Naive thymus-derived CD8-positive, alpha-beta T cell (primary cell): ENCODE data around the gene KCTD11. TPM values are rescaled to one million over a fixed set of nuclear protein-coding genes. Genes with fewer than 3 reads are reported as not detected.

Experiments used
- ATAC-seq, 2 donors: fragments of 150-1000 bp; cut with Tn5 transposase in 1 of 2; sonication (Bioruptor Pico), chemical (Tn5 transposase) in 1 of 2; 1 replicate in 1 of 2; 2 replicates in 1 of 2; pipeline ENCODE4 v1.10.0; 2021; ENCODE audit warnings: mild to moderate bottlenecking in 2 of 2, moderate library complexity in 2 of 2
- POLR2A ChIA-PET: fragments of 350-600 bp; sonication (Branson Sonifier 250); formaldehyde crosslinking; loops from one replicate; lab custom pipeline; 2021; ENCODE audit warnings: antibody characterized with exemption; lab: Charles Lee
- DNase-seq, 10 donors: peaks; one replicate each; pipeline versions ENCODE4 v3.0.0 to v3.0.0-alpha.2; 2020 to 2022
- H3K27ac Mint-ChIP-seq, 10 donors: one replicate each; pipeline ENCODE4 v1.8.0; 2020 to 2022; ENCODE audit warnings: mild to moderate bottlenecking in 10 of 10, mixed read lengths in 10 of 10, moderate library complexity in 4 of 10, inconsistent platforms in 1 of 10
- H3K27me3 Mint-ChIP-seq, 5 donors: one replicate each; pipeline ENCODE4 v1.8.0; 2021 to 2022; ENCODE audit warnings: mixed read lengths in 5 of 5
- H3K36me3 Mint-ChIP-seq, 3 donors: one replicate each; pipeline ENCODE4 v1.8.0; 2020 to 2022; ENCODE audit warnings: mixed read lengths in 3 of 3, mild to moderate bottlenecking in 2 of 3, inconsistent platforms in 1 of 3
- H3K4me1 Mint-ChIP-seq, 4 donors: one replicate each; pipeline ENCODE4 v1.8.0; 2021 to 2022; ENCODE audit warnings: mixed read lengths in 4 of 4
- H3K4me3 Mint-ChIP-seq, 10 donors: one replicate each; pipeline ENCODE4 v1.8.0; 2020 to 2022; ENCODE audit warnings: mild to moderate bottlenecking in 10 of 10, mixed read lengths in 10 of 10, moderate library complexity in 6 of 10, inconsistent platforms in 1 of 10
- H3K9me3 Mint-ChIP-seq, 9 donors: one replicate each; pipeline ENCODE4 v1.8.0; 2020 to 2022; ENCODE audit warnings: mixed read lengths in 9 of 9, mild to moderate bottlenecking in 3 of 9, inconsistent platforms in 1 of 9, moderate library complexity in 1 of 9
- polyA plus RNA-seq, 3 donors: library from polyadenylated mRNA; unstranded; fragments of 300-500 nt; fragmentation: Illumina TruSeq; gene quantifications; one replicate each; pipeline ENCODE4 v1.2.3, GENCODE V29; 2021
- total RNA-seq, 8 experiments: library from RNA in 2 of 8; stranded (reverse) in 2 of 8; gene quantifications; one replicate each; pipeline ENCODE4 v1.2.3 and lab custom pipeline; 2021 to 2026

Gene KCTD11
- total and polyA plus RNA-seq, 5 experiments from 2014 or later: 1.2 to 5.0 (median 1.6) TPM

GRCh38 chr17:7393613-7394451, 41.9 kb downstream of the KCTD11 start:
- DNase-seq (peak in 9 of 10 donors; percentile 49 to 88 (median 76)), ATAC-seq (peak; percentile 77 to 79)
- no peaks in the 10 kb centered on the region for H3K27me3 Mint-ChIP-seq
- peaks cover 18 to 49% (median 37%) of the 10 kb centered on the region in 4 donors for H3K4me1 Mint-ChIP-seq
- no peaks in the 10 kb centered on the region for H3K9me3 Mint-ChIP-seq
- H3K27ac Mint-ChIP-seq: peak overlapping the region; percentile 63 to 97 (median 92)
- H3K36me3 Mint-ChIP-seq: peaks cover 0 to 32% (median 4%) of the 10 kb centered on the region in 3 donors
- POLR2A ChIA-PET: interaction anchor here (0.6 to 4.4 kb wide), 17 partner anchors 9 to 293 kb away, joined by 3 to 50 read pairs (median 5); partner anchors contain the start of genes ACAP1, MPDU1, NLGN2 and POLR2A
- peak overlapping the region; percentile 83 to 97 (median 94) for H3K4me3 Mint-ChIP-seq

GRCh38 chr17:7394452-7395191, 42.7 kb downstream of the KCTD11 start, which contains the start of gene PLSCR3:
Gene PLSCR3, minus strand, starts transcription at chr17:7394525. Its CDS starts 415 bp downstream, at chr17:7394110.
- Mint-ChIP-seq H3K27ac (peak within 1 kb of the TSS; percentile 85 to 97 (median 94)), H3K4me1 (peaks cover 18 to 46% (median 37%) of the 10 kb centered on the region in 4 donors), H3K9me3 (no peaks in the 10 kb centered on the region), H3K27me3 (no peaks in the 10 kb centered on the region), H3K36me3 (peaks cover 0 to 26% (median 4%) of the 10 kb centered on the region in 3 donors), H3K4me3 (peak within 1 kb of the TSS; percentile 93 to 97 (median 94))
- DNase-seq (peak; percentile 64 to 93 (median 84)), ATAC-seq (peak; percentile 84 to 87)
- POLR2A ChIA-PET: interaction anchor here (0.6 to 4.4 kb wide), 16 partner anchors 9 to 292 kb away, joined by 3 to 50 read pairs (median 6); partner anchors contain the start of genes ACAP1, NLGN2, POLR2A and TMEM102

DNA sequence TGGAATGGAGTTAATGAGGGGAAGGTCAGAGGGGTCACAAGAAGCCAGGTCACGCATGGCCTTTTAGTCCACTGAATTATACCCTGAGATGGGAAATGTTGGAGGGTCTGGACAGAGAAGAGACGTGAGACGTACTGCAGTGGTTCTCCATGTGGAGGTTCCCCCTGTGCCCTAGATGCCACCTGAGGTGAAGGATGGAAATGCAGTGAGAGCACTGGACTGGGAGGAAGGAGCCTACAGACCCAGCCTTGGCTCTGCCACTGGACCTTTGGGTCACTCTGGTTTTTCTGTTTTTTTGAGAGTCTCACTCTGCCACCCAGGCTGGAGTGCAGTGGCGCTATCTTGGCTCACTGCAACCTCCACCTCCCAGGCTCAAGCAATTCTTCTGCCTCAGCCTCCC, 44.2 kb downstream of the KCTD11 start:
- peaks cover 0 to 12% (median 4%) of the 10 kb centered on the region in 3 donors for H3K36me3 Mint-ChIP-seq
- H3K27me3 Mint-ChIP-seq: no peaks in the 10 kb centered on the region
- no peak for DNase-seq
- POLR2A ChIA-PET: interaction anchor here (0.6 to 4.7 kb wide), 5 partner anchors 7 to 59 kb away, joined by 3 to 50 read pairs (median 5); partner anchors contain the start of genes ACAP1 and TMEM256
- peak overlapping the region in 5 of 10 donors; percentile 16 to 78 (median 43) for H3K4me3 Mint-ChIP-seq
- no peaks in the 10 kb centered on the region for H3K9me3 Mint-ChIP-seq
- no peak for ATAC-seq
- peak overlapping the region in 2 of 10 donors; percentile 27 to 59 for H3K27ac Mint-ChIP-seq
- H3K4me1 Mint-ChIP-seq: peaks cover 15 to 35% (median 31%) of the 10 kb centered on the region in 4 donors

DNA sequence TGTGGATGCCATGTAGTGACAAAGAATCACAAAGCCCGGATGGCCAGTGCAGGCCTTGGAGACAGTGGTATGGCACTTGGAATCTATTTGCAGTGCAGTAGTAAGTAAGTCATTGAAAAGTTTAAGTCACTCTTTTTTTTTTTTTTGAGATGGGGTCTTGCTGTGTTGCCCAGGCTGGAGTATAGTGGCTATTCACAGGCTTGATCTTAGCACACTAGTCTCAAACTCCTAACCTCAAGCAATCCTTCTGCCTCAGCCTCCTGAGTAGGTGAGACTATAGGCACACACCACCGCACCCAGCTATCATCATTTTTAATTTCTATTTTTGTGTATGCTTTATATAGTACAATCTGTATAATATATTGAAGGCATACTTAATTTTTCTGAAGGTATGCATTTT, 46.6 kb downstream of the KCTD11 start:
- H3K27me3 Mint-ChIP-seq: no peaks in the 10 kb centered on the region
- no peaks in the 10 kb centered on the region for H3K9me3 Mint-ChIP-seq
- H3K36me3 Mint-ChIP-seq: no peaks in the 10 kb centered on the region
- peaks cover 9 to 26% (median 22%) of the 10 kb centered on the region in 4 donors for H3K4me1 Mint-ChIP-seq
- ATAC-seq (no peak), DNase-seq (no peak)
- H3K27ac Mint-ChIP-seq: peak overlapping the region in 1 of 10 donors; percentile 2
- H3K4me3 Mint-ChIP-seq: no peak overlapping the region
- POLR2A ChIA-PET: interaction anchor here (0.5 to 4.7 kb wide), 3 partner anchors 10 to 287 kb away, joined by 3 to 29 read pairs (median 3); no protein-coding TSS in a partner anchor

- DNase-seq (peak in 5 of 10 donors; percentile 19 to 53 (median 37)), ATAC-seq (no peak)
- Mint-ChIP-seq H3K9me3 (no peaks in the 10 kb centered on the region), H3K36me3 (no peaks in the 10 kb centered on the region), H3K4me3 (peak overlapping the region; percentile 92 to 98 (median 96)), H3K27ac (peak overlapping the region; percentile 79 to 99 (median 97)), H3K27me3 (peaks cover 0 to 2% (median 0%) of the 10 kb centered on the region in 5 donors), H3K4me1 (peaks cover 13 to 32% (median 25%) of the 10 kb centered on the region in 4 donors)
- POLR2A ChIA-PET: interaction anchor here (0.6 to 3.6 kb wide), 16 partner anchors 9 to 594 kb away, joined by 3 to 50 read pairs (median 7); partner anchors contain the start of genes ACAP1, NEURL4, PLSCR3 and POLR2A
These were observed 51.2 kb downstream of the KCTD11 start for GRCh38 chr17:7403043-7403726.

DNA sequence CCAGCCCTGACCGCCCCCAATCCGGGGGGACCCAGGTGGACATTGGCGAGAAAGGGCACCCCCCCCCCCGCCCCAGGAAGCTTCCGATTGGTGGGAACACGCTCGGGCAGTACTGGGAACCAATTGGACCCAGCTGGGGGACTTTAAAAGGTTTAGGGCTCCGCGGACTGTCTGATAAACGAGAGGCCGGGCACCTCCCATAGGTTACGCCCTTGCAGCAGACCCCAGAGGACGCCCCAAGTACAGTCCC, 51.7 kb downstream of the KCTD11 start:
- Mint-ChIP-seq H3K27ac (peak overlapping the region; percentile 89 to 99 (median 98)), H3K36me3 (no peaks in the 10 kb centered on the region)
- peak; percentile 17 to 38 for ATAC-seq

DNA sequence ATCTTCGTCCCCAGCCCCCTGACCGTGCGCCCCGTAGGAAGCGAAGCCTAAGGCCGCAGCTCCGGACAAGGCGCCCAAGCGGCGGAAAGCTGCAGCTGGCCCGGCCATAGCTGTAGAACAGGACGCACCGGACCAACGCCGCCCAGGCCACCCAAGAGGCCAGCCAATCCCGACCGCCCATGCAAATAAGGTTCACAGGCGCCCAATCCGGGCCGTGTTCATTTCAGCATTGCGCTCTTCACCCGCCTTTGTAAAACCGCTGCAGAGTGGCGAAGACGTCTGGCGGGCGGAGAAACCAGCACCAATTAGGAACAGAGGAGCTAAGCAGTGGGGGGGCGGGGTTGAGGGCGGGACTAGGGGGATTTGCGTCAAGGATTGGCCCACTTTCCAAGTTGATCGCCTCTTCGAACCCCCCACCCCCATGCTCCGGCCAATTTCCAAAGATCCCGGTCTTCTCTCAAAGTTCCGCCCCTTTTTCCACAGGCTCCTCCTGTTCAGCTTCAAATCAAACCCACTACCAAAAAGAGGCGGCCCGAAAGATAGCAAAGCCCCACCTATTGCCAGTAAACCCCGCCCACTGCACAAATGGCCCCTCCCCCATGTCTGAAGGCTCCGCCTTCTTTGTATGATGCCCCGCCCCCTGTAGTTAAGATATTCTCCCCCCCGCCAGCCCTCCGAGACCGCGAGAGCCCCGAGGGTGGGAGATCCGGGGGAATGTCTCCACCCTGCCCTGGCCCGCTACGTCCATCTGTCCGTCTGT, 52.2 kb downstream of the KCTD11 start, which contains the start of gene TMEM256:
Gene TMEM256 (minus strand): TSS at position 121 of the 760 bp plus-strand sequence. CDS start 13 bp downstream, at position 108.
- Mint-ChIP-seq H3K4me1 (peaks cover 15 to 35% (median 28%) of the 10 kb centered on the region in 4 donors), H3K27ac (peak within 1 kb of the TSS; percentile 89 to 99 (median 98)), H3K4me3 (peak within 1 kb of the TSS; percentile 92 to 98 (median 96)), H3K27me3 (peaks cover 0 to 4% (median 0%) of the 10 kb centered on the region in 5 donors), H3K36me3 (no peaks in the 10 kb centered on the region), H3K9me3 (no peaks in the 10 kb centered on the region)
- peak; percentile 89 to 97 (median 93) for DNase-seq
- ATAC-seq: peak; percentile 87 to 91
- POLR2A ChIA-PET: interaction anchor here (0.6 to 3.6 kb wide), 22 partner anchors 10 to 283 kb away, joined by 3 to 50 read pairs (median 4); partner anchors contain the start of genes ACAP1, MPDU1, NEURL4 and PLSCR3

More for the DNA sequence above, 51.7 kb downstream of the KCTD11 start:
- Mint-ChIP-seq H3K27me3 (peaks cover 0 to 2% (median 0%) of the 10 kb centered on the region in 5 donors), H3K4me1 (peaks cover 13 to 32% (median 25%) of the 10 kb centered on the region in 4 donors), H3K4me3 (peak overlapping the region; percentile 92 to 98 (median 96)), H3K9me3 (no peaks in the 10 kb centered on the region)
- DNase-seq: no peak
- POLR2A ChIA-PET: interaction anchor here (0.6 to 3.6 kb wide), 19 partner anchors 9 to 283 kb away, joined by 3 to 50 read pairs (median 5); partner anchors contain the start of genes ACAP1, MPDU1, NEURL4 and PLSCR3

Other genes with a start within 250 kb of the KCTD11 start
Only the 30 nearest of the 36 such genes appear.
- gene ASGR1, start 172.8 kb upstream of the KCTD11 start, total RNA-seq: under 1 TPM; 0.58 to 0.68 TPM
- under 1 TPM in 1 of 3 donors, not detected in 2; 0.23 TPM for gene ASGR1, start 172.8 kb upstream of the KCTD11 start, polyA plus RNA-seq
- gene DLG4, start 132.3 kb upstream of the KCTD11 start, total RNA-seq: 10 to 100 TPM in 1 of 2 experiments, 1 to 10 TPM in 1; 8.4 to 10.2 TPM
- gene DLG4, start 132.3 kb upstream of the KCTD11 start, polyA plus RNA-seq: under 1 TPM; 0.24 to 0.62 (median 0.33) TPM
- 100 to 1,000 TPM; 402 TPM for gene ACADVL, start 132.2 kb upstream of the KCTD11 start, total RNA-seq
- gene ACADVL, start 132.2 kb upstream of the KCTD11 start, polyA plus RNA-seq: 10 to 100 TPM; 78.8 to 91.2 (median 85.2) TPM
- gene DVL2, start 117.6 kb upstream of the KCTD11 start, total RNA-seq: 10 to 100 TPM; 80.7 to 81.5 TPM
- gene DVL2, start 117.6 kb upstream of the KCTD11 start, polyA plus RNA-seq: 10 to 100 TPM; 19.3 to 26.5 (median 19.3) TPM
- gene PHF23, start 112.7 kb upstream of the KCTD11 start, total RNA-seq: 10 to 100 TPM; 49.9 to 53.9 TPM
- 10 to 100 TPM; 18.1 to 35.7 (median 22.2) TPM for gene PHF23, start 112.7 kb upstream of the KCTD11 start, polyA plus RNA-seq
- 100 to 1,000 TPM; 268 to 280 TPM for gene GABARAP, start 109.7 kb upstream of the KCTD11 start, total RNA-seq
- 100 to 1,000 TPM; 799 to 964 (median 817) TPM for gene GABARAP, start 109.7 kb upstream of the KCTD11 start, polyA plus RNA-seq
- gene CTDNEP1, start 100.4 kb upstream of the KCTD11 start, total RNA-seq: 100 to 1,000 TPM; 138 to 142 TPM
- gene CTDNEP1, start 100.4 kb upstream of the KCTD11 start, polyA plus RNA-seq: 10 to 100 TPM; 33.6 to 42.3 (median 39.7) TPM
- 10 to 100 TPM; 35.1 to 36.1 TPM for gene ELP5, start 99.9 kb upstream of the KCTD11 start, total RNA-seq
- gene ELP5, start 99.9 kb upstream of the KCTD11 start, polyA plus RNA-seq: 10 to 100 TPM; 55.5 to 94.0 (median 70.8) TPM
- gene CLDN7, start 89.7 kb upstream of the KCTD11 start, total RNA-seq: 1 to 10 TPM; 4.2 to 7.4 TPM
- gene CLDN7, start 89.7 kb upstream of the KCTD11 start, polyA plus RNA-seq: 1 to 10 TPM; 5.7 to 8.6 (median 7.1) TPM
- gene SLC2A4, start 70.4 kb upstream of the KCTD11 start, total RNA-seq: not detected
- gene SLC2A4, start 70.4 kb upstream of the KCTD11 start, polyA plus RNA-seq: not detected
- gene YBX2, start 57.5 kb upstream of the KCTD11 start, total RNA-seq: 1 to 10 TPM in 1 of 2 experiments, under 1 TPM in 1; 0.66 to 1.2 TPM
- not detected for gene YBX2, start 57.5 kb upstream of the KCTD11 start, polyA plus RNA-seq
- 100 to 1,000 TPM; 308 to 327 TPM for gene EIF5A, start 44.5 kb upstream of the KCTD11 start, total RNA-seq
- 100 to 1,000 TPM; 209 to 690 (median 643) TPM for gene EIF5A, start 44.5 kb upstream of the KCTD11 start, polyA plus RNA-seq
- gene GPS2, start 36.8 kb upstream of the KCTD11 start, total RNA-seq: 100 to 1,000 TPM; 146 to 147 TPM
- 100 to 1,000 TPM in 1 of 3 donors, 10 to 100 TPM in 2; 75.7 to 107 (median 98.6) TPM for gene GPS2, start 36.8 kb upstream of the KCTD11 start, polyA plus RNA-seq
- 10 to 100 TPM; 74.7 to 82.7 TPM for gene NEURL4, start 22.8 kb upstream of the KCTD11 start, total RNA-seq
- gene NEURL4, start 22.8 kb upstream of the KCTD11 start, polyA plus RNA-seq: 1 to 10 TPM in 2 of 3 donors, under 1 TPM in 1; 0.90 to 2.7 (median 1.1) TPM
- gene ACAP1, start 15.6 kb upstream of the KCTD11 start, total RNA-seq: 100 to 1,000 TPM; 450 to 466 TPM
- 100 to 1,000 TPM; 246 to 295 (median 283) TPM for gene ACAP1, start 15.6 kb upstream of the KCTD11 start, polyA plus RNA-seq
- not detected for gene TMEM95, start 3.0 kb downstream of the KCTD11 start, total RNA-seq
- gene TMEM95, start 3.0 kb downstream of the KCTD11 start, polyA plus RNA-seq: not detected
- gene TNK1, start 28.9 kb downstream of the KCTD11 start, total RNA-seq: 10 to 100 TPM; 20.8 to 23.1 TPM
- 1 to 10 TPM; 5.8 to 8.5 (median 7.6) TPM for gene TNK1, start 28.9 kb downstream of the KCTD11 start, polyA plus RNA-seq
- 10 to 100 TPM; 75.8 to 79.4 TPM for gene PLSCR3, start 42.4 kb downstream of the KCTD11 start, total RNA-seq
- 100 to 1,000 TPM in 2 of 3 donors, 10 to 100 TPM in 1; 90.5 to 152 (median 125) TPM for gene PLSCR3, start 42.4 kb downstream of the KCTD11 start, polyA plus RNA-seq
- 10 to 100 TPM; 45.4 to 50.9 TPM for gene TMEM256, start 51.9 kb downstream of the KCTD11 start, total RNA-seq
- 10 to 100 TPM; 62.6 to 96.5 (median 81.4) TPM for gene TMEM256, start 51.9 kb downstream of the KCTD11 start, polyA plus RNA-seq
- 10 to 100 TPM; 12.3 to 14.7 TPM for gene NLGN2, start 55.7 kb downstream of the KCTD11 start, total RNA-seq
- under 1 TPM; 0.03 to 0.23 (median 0.08) TPM for gene NLGN2, start 55.7 kb downstream of the KCTD11 start, polyA plus RNA-seq
- not detected for gene SPEM1, start 68.2 kb downstream of the KCTD11 start, total RNA-seq
- gene SPEM1, start 68.2 kb downstream of the KCTD11 start, polyA plus RNA-seq: not detected
- not detected for gene SPEM2, start 73.5 kb downstream of the KCTD11 start, total RNA-seq
- not detected for gene SPEM2, start 73.5 kb downstream of the KCTD11 start, polyA plus RNA-seq
- gene SPEM3, start 76.7 kb downstream of the KCTD11 start, total RNA-seq: not detected
- gene SPEM3, start 76.7 kb downstream of the KCTD11 start, polyA plus RNA-seq: not detected
- 10 to 100 TPM; 12.2 to 12.8 TPM for gene TMEM102, start 83.3 kb downstream of the KCTD11 start, total RNA-seq
- gene TMEM102, start 83.3 kb downstream of the KCTD11 start, polyA plus RNA-seq: 10 to 100 TPM in 2 of 3 donors, 1 to 10 TPM in 1; 9.8 to 19.1 (median 12.1) TPM
- gene FGF11, start 87.3 kb downstream of the KCTD11 start, total RNA-seq: 1 to 10 TPM; 2.4 to 3.0 TPM
- under 1 TPM; 0.10 to 0.32 (median 0.22) TPM for gene FGF11, start 87.3 kb downstream of the KCTD11 start, polyA plus RNA-seq
- gene CHRNB1, start 92.9 kb downstream of the KCTD11 start, total RNA-seq: 1 to 10 TPM; 5.4 to 7.3 TPM
- gene CHRNB1, start 92.9 kb downstream of the KCTD11 start, polyA plus RNA-seq: 10 to 100 TPM; 18.1 to 24.5 (median 24.3) TPM
- 100 to 1,000 TPM; 101 to 104 TPM for gene ZBTB4, start 127.5 kb downstream of the KCTD11 start, total RNA-seq
- 10 to 100 TPM; 16.8 to 28.4 (median 19.7) TPM for gene ZBTB4, start 127.5 kb downstream of the KCTD11 start, polyA plus RNA-seq
- gene SLC35G6, start 129.3 kb downstream of the KCTD11 start, total RNA-seq: not detected
- not detected for gene SLC35G6, start 129.3 kb downstream of the KCTD11 start, polyA plus RNA-seq
- gene POLR2A, start 132.2 kb downstream of the KCTD11 start, total RNA-seq: 100 to 1,000 TPM; 186 to 193 TPM
- 10 to 100 TPM; 31.1 to 68.0 (median 47.3) TPM for gene POLR2A, start 132.2 kb downstream of the KCTD11 start, polyA plus RNA-seq
- 10 to 100 TPM; 25.7 to 26.6 TPM for gene TNFSF12, start 196.9 kb downstream of the KCTD11 start, total RNA-seq
- 10 to 100 TPM; 19.3 to 28.6 (median 25.8) TPM for gene TNFSF12, start 196.9 kb downstream of the KCTD11 start, polyA plus RNA-seq